DMS53 treated with DMSO at 0.1 percent for 48 hours (cell line): ENCODE results near the gene MED10.

Experiments used
- DNase-seq: peaks from one replicate; lab custom pipeline; 2025; ENCODE audit not compliant: unreplicated experiment; lab: John Stamatoyannopoulos, UW

MED10 gene

GRCh38 chr5:6399980-6400910, 21.9 kb upstream of the MED10 start:
- DNase-seq = no peak

DNA sequence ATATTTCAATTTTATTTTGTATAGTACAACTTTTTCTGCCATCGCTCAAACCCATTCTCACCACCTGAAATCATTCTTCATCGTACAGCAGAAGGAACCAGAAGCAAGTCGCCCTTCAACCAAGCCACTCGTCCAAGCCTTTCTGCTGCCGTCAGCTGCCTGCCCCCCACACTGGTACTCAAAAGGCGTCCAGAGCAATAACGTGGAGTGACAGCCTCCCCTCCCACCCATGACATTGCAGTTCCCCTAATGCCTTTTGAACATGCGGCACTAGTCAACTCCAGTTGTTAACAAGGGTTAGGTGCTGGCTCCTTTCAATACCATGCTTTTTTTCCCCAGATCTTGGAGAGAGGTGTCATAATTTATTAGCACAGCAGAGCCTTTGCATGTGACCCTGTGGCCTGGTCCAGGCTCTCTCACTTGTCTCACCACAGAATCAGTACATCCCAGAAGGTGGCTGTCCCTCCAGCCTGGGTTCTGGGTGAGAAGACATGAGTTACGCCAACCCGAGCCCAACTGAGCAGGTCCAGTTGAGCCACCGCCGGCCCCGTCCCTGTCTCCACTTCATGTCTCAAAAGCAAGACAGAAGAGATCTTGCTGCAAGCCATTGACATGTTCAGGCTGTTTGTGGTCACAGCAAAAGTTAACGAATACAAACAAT, 20.4 kb upstream of the MED10 start:
- DNase-seq = no peak

DNA sequence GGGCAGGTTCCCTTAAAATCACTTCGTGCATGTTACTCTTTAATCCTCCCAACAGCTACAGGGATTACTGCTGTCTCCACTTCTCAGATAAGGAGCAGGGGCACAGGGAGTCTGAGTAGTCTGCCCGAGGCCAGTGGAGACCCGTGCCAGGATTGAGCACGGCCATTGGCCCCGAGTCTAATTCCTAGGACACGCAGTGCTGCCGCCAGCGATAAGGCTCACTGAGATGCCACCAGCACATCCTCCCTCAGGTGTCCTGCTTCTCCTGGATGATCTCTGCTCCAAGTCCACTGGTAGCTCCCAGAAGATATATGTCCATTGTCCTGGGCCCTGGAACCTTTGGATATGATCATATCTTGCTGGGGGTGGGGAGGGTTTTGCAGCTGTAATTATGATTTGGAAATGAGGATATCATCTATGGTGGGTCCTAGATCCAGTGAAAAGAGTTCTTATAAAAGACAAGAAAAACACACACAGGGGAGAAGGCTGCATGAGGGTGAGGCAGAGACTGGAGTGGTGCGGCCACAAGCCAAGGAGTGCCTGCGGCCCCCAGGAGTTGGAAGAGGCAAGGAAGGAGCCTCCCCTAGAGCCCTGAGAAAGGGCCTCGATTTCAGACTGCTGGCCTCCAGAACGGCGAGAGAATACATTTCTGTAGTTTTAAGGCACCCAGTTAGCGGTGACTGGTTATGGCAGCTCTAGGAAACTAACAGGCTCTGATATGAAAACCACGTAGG, 19.4 kb upstream of the MED10 start:
- DNase-seq = no peak

DNA sequence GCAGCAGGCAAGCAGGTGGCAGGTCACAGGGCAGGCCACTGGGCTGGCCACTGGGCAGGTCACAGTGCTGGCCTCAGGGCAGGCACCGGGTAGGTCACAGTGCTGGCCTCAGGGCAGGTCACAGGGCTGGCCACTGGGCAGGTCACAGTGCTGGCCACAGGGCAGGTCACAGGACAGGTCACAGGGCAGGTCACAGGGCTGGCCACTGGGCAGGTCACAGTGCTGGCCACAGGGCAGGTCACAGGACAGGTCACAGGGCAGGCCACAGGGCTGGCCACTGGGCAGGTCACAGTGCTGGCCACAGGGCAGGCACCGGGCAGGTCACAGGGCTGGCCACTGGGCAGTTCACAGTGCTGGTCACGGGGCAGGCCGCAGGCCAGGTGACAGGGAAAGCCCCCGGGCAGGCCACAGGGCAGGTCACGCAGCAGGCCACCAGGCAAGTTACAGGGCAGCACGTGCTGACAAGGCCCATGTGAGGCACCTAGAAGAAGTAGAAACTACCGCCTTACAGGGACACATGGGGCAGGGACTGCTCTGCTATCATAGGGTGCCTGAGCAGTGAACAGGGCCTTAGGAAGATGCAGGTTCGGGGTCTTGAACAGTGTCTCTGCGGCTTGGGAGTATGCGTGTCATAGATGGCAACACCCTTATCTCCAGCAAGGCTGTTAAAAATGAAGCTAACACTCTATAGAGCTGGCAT, 18.6 kb upstream of the MED10 start:
- no peak for DNase-seq

GRCh38 chr5:6396043-6396442, 17.7 kb upstream of the MED10 start:
- no peak for DNase-seq

GRCh38 chr5:6395621-6396020, 17.3 kb upstream of the MED10 start:
- DNase-seq = no peak

DNA sequence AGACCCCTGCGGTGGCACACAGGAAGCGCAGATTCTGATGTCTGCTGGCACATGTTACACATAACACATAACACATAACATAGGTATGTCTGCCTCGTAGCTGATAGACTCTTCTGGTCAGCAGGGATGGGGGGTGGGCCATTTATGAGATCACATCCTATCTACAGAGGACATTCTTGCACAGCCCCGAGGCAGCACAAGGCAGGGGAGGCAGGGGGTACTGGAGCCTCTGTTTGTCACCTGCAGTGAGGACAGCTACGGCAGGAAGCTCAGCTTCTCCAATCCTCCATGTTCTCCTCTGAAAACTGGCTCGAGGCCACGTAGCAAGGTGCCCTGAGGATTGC, 16.7 kb upstream of the MED10 start:
- no peak for DNase-seq

GRCh38 chr5:6394429-6395101, 16.2 kb upstream of the MED10 start:
- DNase-seq = no peak

DNA sequence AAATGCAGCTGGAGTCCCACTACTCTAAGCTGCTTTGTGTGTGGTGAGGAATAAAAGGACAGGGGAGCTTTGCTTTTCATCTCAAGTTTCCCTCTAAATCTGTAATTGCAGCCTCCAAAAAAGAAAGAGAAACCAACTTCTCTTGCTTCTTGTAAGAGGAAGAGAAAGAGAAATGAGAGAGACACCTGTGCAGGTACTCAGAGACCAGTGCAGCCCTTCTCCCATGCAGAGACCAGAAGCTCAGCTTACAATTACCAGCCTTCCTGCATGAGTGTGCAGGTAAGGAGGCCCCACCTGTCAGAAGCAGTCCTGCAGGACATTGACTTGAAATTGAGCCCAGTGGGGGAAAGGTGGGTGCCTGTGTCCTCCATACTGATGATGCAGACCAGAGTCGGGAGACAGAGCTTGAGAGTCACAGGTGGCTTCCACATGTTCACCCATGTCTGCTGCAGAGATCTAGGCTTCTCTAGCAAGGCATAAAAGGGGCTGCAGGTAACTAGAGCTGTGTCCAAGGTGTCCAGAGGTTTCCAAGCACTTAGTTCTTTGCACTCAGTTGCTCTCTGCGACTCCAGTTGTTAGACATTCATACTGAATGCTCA, 15.3 kb upstream of the MED10 start:
- no peak for DNase-seq

DNA sequence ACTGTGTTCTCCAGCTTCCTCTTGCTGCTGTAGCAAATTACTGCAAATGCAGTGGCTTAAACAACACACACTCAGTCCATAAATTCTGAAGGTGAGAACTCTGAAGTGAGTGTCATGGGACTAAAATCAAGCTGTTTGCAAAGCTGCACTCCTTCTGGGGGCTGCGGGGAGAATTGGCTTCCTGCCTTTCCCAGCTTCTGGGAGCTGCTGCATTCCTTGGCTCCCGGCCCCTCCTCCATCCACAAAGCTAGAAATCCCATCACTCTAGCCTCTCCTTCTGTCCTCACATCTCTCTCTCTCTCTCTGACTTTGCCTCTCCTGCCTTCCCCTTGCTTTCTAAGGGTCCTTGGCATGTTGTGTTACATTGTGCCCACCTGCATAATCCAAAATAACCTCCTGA, 14.2 kb upstream of the MED10 start:
- DNase-seq = no peak

- no peak for DNase-seq
These were observed 12.8 kb upstream of the MED10 start for GRCh38 chr5:6391151-6391550.

GRCh38 chr5:6389946-6390530, 11.7 kb upstream of the MED10 start:
- DNase-seq = no peak

DNA sequence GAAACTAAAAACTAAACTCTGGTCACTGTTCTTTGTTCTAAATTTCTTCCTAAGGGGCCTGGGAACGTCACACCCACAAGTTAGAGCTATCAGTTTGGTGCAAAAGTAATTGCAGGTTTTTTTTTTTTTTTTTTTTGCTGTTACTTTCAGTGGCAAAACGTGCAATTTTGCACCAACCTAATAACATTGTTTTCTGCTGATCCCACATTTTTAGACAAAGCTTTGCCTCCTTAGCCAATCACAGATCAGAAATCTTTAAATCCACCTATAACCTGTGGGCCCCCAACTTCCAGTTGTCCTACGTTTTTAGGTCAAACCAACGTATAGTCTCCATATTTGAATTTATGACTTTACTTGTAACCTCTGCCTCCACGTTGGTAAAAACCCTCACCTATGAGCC, 11.1 kb upstream of the MED10 start:
- DNase-seq = no peak

GRCh38 chr5:6387970-6388369, 9.6 kb upstream of the MED10 start:
- no peak for DNase-seq

GRCh38 chr5:6386271-6386670, 7.9 kb upstream of the MED10 start:
- DNase-seq = no peak

DNA sequence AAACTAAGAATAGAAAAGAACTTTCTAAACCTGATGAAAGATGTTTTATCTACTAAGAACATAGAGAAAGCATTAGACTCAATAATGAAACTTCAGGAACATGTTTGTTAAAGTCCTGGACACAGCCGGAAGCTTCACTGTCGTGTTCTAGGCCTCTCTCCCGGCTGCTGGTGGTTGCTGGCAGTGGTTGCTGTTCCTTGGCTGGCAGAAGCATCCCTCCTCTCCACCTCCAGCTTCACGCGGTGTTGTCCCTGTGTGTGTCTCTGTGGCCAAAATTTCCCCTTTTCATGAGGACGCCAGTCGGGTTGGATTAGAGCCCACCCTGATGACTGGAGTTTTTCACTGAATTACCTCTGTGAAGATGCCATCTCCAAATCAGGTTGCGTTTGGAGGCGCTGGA, 6.5 kb upstream of the MED10 start:
- no peak for DNase-seq

DNA sequence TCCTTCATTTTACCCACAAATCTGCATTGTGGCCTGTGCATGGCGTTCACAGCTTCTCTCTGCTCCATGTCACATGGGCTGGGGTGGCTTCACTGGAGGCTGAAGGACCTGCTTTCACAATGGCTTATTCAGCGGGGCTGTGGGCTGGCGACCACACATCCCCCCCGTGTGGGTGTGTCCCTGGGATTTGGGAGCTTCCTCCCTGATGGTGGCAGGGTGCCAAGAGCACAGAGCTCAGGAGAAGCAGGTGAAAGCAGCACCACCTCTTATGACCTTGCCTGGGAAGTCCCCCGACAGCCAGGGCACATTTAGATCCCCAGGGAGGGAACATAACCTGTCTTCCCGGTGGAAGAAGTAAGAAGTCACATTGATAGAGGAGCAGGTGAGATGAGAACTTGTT, 5.0 kb upstream of the MED10 start:
- no peak for DNase-seq

GRCh38 chr5:6379246-6379645, 899 bp upstream of the MED10 start:
- no peak for DNase-seq

GRCh38 chr5:6378766-6379103, 388 bp upstream of the MED10 start:
- DNase-seq = no peak

DNA sequence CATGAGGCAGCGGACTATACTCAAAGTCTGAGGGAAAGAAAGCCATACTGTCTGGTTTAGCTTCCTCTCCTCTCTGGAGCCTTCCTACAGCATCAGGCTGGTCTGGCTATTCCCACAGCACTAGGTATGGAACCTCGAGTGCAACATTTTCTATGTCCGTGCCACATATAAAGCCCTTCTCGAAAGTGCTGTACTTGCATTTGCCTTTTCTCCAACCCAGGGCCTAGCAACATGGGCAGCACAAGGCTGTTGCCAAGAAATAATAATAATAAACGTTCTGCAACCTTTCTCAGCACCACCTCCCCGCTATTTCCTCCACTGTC, 804 bp downstream of the MED10 start:
- DNase-seq = no peak
